HG03139 (cell line): Measurements from ENCODE around the gene ATP6V0E2.

Experiments used
- ATAC-seq: cut with Tn5 transposase; IDR thresholded peaks from one replicate; pipeline ENCODE4 v1.9.1; 2021; ENCODE audit not compliant: unreplicated experiment

Gene ATP6V0E2

DNA sequence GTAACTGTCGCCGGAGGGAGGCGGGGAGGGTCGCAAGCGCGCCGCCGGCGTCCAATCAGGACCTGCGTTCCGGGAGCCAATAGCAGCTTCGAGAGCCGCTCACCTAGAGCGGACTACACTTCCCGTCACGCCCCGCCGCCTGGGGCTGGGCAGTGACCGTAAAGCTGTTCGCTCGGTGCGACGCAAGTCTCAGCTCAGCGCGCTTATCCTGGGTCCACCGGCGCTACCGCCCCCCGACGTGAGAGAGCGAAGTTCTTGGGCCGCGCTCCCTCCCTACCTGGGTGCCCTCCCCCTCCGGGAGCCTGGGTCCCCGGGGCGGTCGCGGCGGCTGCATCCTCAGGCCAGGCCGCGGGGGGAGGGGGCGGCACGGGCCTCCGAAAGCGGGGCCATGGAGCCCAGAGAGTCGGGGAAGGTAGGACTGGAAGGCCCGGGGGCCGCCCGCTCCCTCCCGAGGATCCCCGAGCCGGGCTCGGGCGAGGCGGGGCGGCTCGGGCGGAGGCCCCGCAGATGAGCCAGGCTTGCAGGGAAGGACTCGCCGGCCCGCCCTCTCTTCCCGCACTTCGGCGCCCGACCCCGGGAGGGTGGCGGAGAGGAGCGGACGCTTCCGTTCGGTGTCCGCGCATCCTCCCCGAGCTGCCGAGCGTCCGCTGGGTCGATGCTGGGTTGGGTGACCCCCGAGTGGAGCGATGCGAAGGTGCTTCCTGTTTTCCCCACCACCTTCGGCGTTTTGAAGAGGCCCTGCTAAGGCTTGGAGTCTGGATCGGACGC is 35.4 kb upstream of the ATP6V0E2 start, which contains the start of gene ZNF862:
ZNF862 (plus strand) TSS at position 152 of the 768 bp plus-strand sequence; CDS start at position 389, 237 bp downstream.
- ATAC-seq = peak; percentile 98

DNA sequence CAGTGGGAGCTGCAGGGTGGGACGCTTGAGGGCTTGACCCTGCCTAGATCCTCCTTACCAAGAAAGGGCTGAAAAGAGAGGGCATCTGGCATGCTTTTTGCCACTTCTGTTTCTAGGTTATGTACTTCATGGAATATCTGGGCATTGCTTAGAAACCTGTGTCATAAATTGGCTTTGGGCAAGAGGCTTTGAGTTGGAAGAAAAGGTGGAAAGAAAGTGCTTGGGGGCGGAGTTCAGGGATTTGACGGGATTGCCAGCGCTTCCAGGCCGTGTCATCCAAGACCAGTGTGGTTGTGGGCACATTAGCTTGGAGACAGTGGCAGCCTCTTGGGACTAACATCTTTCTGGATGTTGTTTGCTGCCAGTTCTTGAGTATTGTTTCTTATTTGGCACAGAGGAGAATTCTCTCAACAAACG is 34.8 kb upstream of the ATP6V0E2 start:
- ATAC-seq = no peak

DNA sequence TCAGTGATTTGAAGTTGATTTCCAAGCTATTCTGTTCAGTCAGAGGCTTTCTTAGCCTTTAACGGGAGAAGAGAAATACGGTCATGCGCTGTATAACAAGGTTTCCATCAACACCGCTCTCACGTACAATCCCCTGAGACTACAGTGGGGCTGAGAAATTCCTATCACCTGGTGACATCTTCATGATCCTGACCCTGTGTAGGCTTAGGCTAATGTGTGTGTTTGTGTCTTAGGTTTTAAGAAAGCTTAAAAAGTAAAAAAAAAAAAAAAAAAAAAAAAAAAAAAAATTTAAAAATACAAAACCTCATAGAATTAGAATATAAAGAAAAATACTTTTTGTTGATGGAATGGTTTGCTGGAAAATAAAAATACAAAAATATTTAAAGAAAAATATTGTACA is 33.8 kb upstream of the ATP6V0E2 start:
- ATAC-seq = no peak

DNA sequence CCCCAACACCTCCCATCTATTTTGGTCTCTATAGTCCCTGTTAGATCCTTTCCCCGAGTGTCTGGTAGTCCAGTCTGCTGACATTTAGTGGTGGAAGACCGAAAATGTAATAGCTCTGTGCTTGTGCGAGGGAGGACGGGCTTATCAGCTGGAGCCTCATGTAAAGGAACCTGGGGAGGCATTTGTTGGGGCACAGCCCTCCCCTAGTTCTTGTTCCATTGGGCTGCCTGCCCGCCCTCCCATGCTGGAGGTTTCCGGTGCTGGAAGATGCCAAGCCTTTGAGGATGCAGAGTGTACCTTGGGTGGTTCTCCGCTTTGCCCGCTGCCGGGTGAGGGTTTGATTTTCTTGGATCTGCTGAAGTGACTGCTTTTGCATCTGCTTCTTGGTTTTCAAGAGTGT is 30.2 kb upstream of the ATP6V0E2 start:
- ATAC-seq = no peak

DNA sequence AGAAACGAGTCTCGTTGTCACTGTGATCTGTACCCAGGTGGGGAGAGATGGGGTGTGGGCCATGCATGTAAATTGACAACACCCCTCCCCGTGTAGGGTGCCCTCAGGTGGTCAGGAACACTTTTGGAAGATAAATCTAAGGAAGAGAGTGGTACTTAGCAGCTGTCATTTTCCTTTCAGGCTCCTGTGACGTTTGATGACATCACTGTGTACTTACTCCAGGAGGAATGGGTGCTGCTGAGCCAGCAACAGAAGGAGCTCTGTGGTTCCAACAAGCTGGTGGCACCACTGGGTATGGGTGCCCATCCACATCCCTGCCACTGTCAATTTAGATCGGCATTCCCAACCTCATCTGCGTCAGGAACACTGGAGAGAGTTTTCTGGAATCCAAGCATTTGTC is 29.3 kb upstream of the ATP6V0E2 start:
- ATAC-seq = no peak

DNA sequence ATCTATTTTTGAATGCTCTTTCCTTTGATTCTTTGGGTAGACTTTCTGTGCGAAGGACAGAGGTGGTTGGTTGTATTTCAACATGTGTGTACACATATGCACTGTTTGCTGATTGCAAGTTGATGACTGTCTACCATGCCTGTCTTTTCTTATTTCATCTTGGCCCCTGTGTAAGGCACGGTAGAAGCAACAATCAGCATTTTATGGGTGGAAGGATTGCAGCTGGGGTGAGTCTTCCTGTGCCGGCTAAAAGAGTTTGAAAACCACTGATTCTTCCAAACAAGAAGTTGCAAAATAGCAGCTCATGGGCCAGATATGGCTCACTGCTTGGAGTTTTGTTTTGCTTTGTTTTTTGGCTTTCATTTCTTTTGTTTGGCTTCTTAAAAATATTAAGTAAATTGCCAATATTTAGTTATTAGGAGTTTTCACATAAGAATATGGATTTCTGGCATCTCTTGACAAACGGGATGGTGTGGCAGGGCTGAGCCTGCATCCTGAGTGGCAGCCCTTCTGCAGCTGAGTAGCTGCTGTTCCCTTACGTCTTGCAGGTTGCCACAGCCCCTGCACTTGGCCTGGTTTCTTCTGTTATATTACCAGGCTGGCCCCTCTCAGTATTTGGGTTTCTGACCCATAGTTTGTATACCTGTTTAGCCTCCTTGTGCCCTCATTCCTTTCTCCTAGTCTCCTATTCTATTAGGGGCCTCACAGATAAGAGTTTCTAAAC is 28.4 kb upstream of the ATP6V0E2 start:
- ATAC-seq = no peak

DNA sequence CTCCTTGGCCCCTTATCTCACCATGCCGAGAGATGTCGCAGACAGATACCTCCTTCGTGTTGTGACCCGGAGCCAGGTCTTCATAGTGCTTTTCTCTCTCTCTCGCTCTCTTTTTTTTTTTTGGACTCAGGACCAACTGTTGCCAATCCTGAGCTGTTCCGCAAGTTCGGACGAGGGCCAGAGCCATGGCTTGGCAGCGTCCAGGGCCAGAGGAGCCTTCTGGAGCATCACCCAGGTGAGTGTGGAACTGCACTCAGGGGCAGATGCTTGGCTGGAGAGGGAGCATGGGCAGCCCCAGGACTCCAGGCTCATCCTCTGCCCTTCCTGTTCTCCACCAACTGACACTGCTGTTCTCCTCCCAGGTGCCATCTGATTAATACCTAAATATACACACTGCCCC is 27.7 kb upstream of the ATP6V0E2 start:
- ATAC-seq = no peak

DNA sequence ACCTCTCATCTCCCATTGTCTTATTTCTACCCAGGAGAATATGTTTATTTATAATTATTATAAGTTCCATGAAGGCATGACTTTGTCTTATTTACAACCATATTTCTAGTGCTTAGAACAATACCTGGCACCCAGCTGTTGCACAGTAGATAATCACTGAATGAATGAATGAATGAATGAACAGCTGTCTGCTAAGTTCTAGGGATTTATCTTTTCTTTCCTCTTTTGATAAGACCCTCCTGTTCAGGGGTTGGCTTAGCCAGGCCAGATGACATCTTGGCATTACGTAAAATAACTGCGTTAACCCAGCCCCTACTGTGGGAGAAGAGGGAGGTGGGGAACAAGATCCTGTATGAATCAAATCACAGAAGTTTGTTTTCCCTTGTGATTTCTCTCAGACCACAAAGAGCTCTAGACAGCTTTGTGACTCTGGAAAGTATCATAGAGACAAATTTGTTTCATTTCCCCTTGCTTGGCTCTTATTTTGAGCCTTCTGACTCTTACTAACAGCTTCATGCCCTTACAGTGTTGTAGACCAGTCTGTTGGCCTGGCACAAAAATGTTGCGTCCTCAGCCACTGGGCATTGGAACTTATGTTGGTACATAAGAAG is 27.2 kb upstream of the ATP6V0E2 start:
- peak; percentile 71 for ATAC-seq

DNA sequence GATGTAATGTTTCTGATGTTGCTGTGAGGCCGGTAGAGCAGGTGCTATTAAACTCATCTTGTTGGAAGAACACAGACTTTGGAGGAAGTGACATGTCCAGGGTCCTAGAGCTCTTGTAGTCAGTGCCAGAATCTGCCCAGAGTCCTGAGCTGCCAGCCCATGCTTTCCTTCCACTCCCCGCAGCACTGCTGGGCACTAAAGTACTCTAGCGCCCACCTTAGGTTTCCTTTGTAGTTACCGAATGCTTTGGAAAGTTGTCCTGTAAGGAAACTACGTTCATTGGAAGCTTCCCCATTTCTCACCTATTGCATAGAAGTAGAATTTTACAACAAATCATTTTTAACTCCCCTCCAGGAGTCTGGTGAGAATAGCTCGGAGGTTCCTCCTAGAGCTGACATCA is 24.6 kb upstream of the ATP6V0E2 start:
- ATAC-seq = no peak

DNA sequence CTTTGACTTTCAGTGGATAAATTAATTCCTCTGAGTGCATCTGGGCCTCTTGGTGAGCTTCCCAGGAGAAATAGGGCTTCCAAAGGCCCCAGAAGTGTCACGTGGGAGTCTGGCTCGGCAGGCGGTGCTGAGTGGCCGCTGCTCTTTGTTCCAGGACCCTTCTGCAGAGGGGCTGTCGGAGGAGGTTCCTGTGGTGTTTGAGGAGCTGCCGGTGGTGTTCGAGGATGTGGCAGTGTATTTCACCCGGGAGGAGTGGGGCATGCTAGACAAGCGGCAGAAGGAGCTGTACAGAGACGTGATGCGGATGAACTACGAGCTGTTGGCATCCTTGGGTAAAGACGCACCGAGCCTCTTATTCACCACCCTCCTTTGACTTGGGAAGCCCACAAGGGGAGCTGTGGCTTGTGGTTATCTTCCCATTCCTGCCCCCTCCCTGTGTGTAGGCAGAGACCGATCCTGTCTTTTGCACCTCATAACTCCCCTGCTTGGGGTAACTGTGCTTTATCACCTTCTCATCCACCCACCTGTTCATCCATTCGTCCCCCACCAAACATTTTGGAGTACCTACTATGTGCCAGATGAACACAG is 23.7 kb upstream of the ATP6V0E2 start:
- no peak for ATAC-seq

DNA sequence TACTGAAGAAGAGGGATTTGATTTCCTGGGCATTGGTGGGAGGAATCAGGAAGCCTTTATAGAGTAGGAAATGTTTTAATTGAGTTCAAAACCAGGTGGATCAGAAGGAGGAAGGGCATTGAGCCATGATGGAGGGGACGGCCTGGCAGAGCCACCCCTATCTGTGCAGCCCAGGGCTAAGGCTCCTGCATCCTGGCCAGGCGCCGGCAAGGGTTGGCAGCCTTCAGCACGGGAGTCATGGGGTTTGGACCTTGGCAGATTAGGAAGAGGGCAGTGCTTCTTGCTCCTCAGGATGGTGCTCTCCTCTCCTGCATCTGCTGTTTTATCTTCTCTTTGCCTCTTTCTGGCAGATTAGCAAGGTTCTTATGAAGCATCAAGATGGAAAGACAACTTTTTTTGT is 23.1 kb upstream of the ATP6V0E2 start:
- no peak for ATAC-seq

DNA sequence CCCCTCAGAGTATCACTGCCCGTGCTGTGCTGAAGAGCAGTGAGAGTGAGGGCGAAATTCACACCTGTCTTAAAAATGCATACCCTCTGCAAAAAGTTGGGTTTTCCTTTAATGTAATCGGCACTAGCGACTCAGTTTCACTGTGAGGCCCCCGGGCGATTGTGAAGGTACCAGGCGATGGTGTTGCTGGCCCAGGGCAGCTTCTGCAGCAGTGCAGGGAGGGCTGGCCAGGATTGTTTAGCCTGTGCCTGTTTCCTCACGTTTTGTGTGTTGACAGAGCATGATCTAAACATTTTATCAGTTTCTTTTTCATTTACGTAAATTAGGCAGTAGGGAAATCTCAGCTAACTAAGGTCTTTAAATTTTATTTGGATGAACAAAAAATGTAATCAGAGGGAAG is 22.3 kb upstream of the ATP6V0E2 start:
- ATAC-seq = no peak

DNA sequence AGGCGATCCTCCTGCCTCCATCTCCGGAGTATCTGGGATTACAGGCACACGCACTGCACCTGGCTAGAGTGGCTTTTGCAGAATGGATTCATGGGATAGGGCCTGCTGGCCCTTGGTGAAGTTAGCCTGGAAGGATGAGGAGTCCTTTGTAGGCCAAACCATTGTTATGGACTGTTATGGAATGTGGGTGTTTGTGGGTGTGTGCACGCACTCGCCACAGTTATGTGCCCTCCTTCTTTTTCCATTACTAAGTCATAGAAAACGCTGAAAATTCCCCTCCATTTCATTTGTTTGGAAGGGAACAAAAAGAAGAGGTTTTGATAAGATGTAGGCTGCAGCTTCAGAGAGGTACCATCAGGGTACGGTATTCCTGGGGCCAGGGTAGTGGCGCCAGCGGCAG is 20.6 kb upstream of the ATP6V0E2 start:
- no peak for ATAC-seq

DNA sequence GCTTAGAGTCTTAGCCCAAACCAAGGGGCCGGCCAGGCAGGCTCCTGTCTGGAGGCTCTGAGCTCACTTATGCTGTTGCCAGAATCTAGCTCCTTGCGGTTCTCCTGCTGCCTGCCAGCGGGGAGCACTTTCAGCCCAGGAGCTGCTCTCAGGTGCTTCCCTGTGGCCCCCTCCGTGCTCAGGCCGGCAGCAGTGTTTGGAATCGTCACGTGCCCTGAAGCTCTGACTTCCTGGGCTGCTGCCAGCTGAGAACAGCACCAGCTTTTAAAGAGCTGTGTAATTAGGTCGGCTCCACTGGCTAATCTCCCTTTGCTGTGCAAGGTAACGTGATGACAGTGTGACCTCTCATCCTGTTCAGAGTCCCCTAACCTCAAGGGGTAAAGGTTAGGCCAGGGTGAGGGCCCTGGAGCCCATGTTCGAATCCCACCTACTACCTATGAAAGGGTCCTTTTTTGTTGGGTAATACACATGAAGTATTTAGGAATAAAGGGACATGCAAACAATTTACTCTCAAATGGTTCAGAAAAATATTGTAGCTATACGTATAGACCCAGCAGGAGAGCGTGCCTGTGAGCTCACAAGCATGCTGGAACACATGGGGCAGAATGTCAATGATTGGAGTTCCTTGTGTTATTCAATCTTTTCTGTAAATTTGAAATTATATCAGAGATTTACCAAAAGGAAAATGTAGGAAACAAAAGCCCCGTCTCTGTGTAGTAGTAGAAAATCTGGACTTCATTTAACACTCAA is 19.0 kb upstream of the ATP6V0E2 start:
- no peak for ATAC-seq

DNA sequence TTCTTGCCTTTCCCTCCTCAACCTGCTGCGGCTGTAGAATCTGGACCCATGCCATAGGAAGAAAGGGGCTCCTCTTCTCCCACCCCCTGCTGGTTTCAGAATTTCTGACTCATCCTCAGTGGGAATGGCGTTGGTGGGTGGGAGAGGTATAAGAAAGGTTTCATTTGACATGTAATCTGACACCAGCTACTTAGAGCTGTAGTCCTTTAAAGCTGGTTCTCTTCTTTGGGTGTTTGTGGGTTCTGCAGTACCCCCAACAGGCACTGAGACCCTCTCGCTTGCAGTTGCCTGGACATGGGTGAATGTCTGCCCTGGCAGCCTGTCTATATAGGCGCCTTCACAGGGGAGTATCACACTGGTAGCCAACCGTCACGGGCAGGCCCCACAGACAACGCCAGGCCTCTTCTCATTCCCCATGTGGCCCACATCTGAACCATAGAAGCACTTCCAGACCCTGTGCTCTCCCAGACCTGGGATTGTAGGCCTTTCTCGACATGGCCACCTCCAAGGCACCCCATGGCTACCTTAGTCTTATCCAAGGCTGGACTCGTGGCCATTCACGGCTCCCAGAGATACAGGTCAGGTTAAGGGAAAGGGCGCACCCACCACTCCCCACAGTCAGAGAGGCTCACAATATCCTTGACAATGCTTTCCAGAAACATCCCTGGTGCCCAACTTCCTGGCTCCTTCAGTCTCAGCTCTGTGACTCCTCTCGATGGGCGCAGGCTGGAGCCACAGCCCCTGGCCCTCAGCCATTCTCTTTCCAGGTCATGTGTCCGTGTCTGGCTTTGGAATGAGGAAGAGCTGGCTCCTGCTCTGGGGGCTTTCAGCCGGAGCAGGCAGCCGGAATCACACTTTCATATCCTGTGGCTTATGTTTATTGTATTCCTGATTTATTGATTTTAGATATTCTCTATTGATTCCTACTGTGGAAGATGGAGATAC is 18.1 kb upstream of the ATP6V0E2 start:
- no peak for ATAC-seq

DNA sequence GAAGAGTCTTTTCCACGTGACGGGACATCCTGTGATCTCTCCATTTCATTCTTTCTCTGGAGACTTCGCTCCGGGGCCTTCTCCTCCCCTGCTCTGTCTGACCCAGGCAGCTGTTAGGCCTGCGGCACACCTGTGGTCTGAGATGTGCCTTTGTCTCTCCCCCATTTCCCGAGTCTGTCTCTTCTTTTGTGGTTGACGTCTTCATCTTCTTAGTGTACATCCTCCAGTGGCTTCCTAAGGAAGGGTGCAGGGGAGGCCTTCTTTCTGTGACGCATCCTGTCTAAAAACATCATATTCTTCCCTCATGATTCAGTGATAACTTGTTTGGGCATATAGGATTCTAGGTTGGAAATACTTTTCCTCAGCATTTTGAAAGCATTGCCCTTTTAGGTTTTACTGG is 17.2 kb upstream of the ATP6V0E2 start:
- ATAC-seq = no peak

DNA sequence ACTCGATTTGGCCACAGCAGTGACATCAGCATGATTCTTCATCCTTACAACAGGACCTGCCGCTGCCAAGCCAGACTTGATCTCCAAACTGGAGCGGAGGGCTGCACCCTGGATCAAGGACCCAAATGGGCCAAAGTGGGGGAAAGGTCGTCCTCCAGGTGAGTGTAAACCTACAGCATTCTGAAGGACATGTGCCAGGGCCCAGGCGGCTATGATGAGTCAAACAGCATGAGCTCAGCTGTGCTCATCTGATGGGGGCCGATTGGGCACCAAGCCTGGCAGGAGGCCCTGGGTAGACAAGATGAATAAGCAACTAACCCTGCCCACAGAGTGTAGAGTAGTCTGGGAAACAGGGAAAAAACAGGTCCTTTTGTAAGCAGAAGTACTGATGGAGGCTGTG is 14.4 kb upstream of the ATP6V0E2 start:
- no peak for ATAC-seq

DNA sequence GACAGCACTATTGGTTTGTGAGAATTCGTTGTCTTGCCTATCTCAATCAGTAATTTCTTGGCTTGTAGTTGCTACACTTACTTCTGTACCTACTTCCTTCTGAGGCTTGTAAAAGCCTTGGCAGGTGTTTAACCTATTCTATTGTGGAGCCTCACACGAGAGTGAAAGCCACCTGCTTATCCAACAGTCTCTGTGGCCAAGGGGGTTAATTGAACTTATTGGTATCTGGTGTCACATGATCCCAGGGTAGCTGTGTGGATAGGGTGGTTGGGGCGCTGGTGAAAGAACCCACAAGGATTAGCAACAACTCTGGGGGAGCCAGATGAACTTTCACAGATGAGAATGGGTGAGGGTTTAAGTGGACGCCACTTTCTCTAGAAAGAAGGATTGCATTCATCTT is 13.9 kb upstream of the ATP6V0E2 start:
- no peak for ATAC-seq

DNA sequence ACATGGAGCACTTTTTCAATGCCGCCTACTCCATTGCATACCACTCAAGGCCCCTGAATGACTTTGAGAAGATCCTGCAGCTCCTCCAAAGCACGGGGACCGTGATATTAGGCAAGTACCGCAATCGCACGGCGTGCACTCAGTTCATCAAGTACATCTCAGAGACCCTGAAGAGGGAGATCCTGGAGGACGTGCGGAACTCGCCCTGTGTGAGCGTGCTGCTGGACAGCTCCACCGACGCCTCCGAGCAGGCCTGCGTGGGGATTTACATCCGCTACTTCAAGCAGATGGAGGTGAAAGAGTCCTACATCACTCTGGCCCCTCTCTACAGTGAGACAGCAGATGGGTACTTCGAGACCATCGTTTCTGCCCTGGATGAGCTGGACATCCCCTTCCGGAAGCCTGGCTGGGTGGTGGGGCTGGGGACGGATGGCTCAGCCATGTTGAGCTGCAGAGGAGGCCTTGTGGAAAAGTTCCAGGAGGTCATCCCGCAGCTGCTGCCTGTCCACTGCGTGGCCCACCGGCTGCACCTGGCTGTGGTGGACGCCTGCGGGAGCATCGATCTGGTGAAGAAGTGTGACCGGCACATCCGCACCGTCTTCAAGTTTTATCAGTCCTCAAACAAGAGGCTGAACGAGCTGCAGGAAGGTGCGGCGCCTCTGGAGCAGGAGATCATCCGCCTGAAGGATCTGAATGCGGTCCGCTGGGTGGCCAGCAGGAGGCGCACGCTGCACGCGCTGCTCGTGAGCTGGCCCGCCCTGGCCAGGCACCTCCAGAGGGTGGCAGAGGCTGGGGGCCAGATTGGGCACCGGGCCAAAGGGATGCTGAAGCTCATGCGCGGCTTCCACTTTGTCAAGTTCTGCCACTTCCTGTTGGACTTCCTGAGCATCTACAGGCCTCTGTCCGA is 12.7 kb upstream of the ATP6V0E2 start:
- no peak for ATAC-seq
